Measurements from ENCODE around the gene APOL1.
A peak's percentile ranks its signal among the peaks of the same experiment; 100 is the strongest.
"Not testable (repeated sequence)": the region's sequence is repeated elsewhere in the genome, so short reads cannot be mapped to it uniquely, and the experiment has no call there.

Gene APOL1

DNA sequence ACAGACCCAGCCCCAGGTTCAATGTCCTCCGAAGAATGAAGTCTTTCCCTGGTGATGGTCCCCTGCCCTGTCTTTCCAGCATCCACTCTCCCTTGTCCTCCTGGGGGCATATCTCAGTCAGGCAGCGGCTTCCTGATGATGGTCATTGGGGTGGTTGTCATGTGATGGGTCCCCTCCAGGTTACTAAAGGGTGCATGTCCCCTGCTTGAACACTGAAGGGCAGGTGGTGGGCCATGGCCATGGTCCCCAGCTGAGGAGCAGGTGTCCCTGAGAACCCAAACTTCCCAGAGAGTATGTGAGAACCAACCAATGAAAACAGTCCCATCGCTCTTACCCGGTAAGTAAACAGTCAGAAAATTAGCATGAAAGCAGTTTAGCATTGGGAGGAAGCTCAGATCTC lies 14.1 kb downstream of the APOL1 start:
- no peak for DNase-seq (ENCODE audit: low spot score)

DNA sequence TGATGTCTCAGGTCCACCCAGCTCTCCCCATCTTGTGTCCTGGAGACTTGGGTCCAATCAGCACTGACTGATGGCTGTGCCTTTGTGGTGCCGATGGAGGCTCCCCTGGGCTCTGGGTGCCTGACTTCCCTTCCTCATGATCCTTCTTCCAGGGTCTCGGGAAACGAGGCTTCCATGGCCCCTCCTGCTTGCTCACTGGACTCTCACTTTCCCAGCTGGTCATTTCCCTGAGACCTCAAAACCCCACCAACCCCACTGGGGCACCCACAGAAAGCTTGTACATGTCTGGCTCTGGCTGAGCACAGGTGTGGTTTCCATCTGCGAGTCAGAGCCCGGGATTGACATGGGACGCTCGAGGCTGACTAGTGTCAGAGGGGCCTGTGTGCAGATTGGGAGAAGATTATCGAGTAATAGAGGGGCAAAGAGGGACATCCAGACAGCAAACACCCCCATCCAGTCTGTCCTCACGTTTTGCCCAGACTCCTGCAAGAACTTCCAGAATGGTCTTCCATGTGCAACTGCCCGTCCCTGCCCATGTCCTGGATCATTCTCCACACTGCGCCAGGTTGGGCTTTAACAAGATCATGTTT lies 15.1 kb downstream of the APOL1 start:
- DNase-seq (ENCODE audit: low spot score): no peak

DNA sequence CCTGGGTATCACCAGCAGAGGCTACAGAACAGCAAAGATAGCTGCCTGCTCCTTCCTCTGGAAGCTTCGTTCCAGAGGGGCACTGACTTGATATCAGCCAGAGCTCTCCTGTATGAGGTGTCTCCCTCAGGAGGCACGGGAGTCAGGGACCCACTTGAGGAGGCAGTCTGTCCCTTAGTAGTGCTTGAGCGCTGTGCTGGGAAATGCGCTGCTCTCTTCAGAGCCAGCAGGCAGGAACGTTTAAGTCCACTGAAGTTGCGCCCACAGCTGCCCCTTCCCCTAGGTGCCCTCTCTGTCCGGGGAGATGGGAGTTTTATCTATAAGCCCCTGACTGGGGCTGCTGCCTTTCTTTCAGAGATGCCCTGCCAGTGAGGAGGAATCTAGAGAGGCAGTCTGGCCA lies 18.3 kb downstream of the APOL1 start:
- DNase-seq (ENCODE audit: low spot score): not testable (repeated sequence)

DNA sequence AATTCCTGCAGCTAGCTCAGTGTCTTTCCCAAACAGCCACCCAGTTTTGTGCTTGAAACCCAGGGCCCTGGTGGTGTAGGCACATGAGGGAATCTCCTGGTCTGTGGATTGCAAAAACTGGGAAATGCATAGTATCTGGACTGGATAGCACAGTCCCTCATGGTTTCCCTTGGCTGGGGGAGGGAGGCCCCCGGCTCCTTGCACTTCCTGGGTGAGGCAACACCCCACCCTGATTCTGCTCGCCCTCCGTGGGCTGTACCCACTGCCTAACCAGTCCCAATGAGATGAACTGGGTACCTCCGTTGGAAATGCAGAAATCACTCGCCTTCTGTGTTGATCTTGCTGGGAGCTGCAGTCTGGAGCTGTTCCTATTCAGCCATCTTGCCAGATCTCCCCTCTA lies 19.0 kb downstream of the APOL1 start:
- not testable (repeated sequence) for DNase-seq (ENCODE audit: low spot score)

DNA sequence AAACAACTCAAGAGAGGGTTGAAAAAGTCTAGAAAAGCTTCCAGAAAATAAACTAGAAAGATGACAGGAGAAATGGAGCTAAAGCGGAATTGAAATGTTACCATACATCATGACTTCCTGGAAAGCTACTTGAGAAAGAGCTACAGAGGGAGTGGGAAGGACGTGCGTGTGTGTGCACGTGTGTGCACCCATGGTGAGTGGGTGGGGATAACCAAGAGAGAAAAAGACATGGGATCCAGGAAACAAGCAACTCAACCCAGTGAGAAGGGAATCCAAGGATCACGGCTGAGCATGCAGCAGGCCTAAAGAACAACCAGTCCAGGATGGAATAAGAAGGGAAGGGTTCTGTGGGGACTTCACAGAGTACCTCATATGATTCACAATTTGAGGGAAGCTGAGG lies 21.6 kb downstream of the APOL1 start:
- no peak for DNase-seq (ENCODE audit: low spot score)

- DNase-seq (ENCODE audit: low spot score): peak; percentile 55
Observed at GRCh38 chr22:36277482-36278291, 24.8 kb downstream of the APOL1 start.

- no peak for DNase-seq (ENCODE audit: low spot score)
Observed at GRCh38 chr22:36279219-36279666, 26.3 kb downstream of the APOL1 start.

- DNase-seq (ENCODE audit: low spot score): no peak
Observed at GRCh38 chr22:36280379-36280778, 27.4 kb downstream of the APOL1 start.

- no peak for DNase-seq (ENCODE audit: low spot score)
Observed at GRCh38 chr22:36281781-36282327, 28.9 kb downstream of the APOL1 start.

- no peak for DNase-seq (ENCODE audit: low spot score)
Observed at GRCh38 chr22:36282328-36282831, 29.4 kb downstream of the APOL1 start.

DNA sequence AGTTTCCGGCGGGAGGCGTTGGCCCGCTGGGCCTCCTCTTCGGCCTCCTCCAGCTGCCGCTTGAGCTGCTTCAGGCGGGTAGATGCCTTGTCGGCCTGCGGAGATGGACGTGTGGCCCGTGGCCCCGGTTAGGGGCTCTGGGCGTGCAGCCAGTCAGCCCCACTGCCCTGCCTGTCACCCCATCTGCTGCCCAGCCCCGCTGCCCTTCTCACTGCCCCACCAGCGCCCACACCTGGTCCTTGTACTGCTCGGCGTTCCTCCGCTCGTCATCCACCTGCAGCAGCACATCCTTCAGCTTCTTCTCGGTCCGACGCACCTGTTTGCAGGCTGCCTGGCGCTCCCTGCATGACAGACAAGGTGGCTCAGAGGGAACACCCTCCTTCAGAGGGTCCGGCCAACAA lies 31.2 kb downstream of the APOL1 start:
- no peak for DNase-seq (ENCODE audit: low spot score)

GRCh38 chr22:36285017-36285416 lies 32.1 kb downstream of the APOL1 start:
- no peak for DNase-seq (ENCODE audit: low spot score)

- no peak for DNase-seq (ENCODE audit: low spot score)
Observed at GRCh38 chr22:36285545-36285944, 32.6 kb downstream of the APOL1 start.

DNA sequence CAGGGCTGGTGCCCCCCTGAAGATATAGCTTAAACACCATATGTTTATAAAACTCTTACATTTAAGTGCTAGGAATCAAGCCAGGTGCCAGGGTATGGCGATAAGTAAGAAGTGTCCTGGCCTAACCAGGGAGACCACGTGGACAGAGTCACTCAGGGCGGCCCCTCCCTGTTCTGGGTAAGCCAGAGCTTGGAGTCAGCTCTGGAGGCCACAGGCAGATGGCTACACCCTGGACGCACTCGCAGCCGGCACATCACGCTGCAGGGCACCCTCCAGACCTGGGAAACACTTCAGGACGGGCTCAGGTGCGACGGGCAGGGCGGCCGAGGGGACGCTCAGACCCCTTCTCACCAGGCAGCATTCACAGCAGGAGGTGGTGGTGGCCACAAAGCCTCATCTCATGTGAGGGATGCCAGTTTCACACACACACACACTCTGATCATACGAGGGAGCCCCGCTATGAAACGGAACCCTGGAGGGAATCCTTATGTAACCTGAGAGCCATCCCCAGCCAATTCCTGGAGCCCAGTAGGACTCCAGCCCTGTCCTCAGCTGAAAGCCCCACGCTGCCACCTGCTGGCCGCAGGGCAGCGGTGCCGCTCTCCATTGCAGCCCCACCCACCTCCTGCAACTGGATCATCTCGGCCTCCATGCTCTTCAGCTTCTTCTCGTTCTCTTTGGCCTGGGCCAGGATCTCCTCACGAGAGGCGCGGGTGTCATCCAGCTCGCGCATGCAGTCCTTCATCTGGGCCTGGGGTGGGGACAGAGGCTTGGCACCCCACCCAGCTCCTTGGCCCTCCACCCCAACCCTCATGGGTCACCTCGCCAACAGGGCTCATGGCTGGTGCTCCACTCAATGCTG lies 33.4 kb downstream of the APOL1 start:
- peak; percentile 32 for DNase-seq (ENCODE audit: low spot score)

DNA sequence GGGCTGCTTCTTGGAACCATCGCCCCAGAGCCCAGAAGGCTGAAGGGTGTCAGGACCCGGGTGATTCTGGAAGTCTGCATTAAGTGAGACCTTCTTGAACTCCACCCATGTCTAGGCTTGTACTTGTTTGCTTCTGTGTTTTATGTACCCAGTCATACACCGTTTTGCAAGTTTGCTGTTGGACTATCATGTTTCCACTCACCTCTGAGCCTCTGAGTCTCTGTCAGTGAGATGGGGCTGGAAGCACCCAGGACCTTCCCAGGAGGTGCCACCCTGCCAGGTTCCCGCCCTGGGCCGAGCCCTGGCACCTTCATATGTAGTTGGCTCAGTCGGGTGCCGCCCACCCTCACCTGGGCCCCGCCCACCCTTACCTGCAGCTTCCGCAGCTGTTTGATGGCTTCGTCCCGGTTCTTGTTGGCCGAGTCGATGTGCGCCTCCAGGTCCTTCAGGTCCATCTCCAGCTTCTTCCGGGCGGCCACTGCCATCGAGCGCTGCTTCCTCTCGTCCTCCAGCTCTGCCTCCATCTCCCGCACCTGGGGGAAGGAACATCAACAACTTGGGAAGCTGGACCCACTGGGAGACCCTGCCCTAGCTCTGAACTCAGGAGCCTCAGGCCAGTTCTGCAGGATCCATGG lies 35.1 kb downstream of the APOL1 start:
- DNase-seq (ENCODE audit: low spot score): no peak

DNA sequence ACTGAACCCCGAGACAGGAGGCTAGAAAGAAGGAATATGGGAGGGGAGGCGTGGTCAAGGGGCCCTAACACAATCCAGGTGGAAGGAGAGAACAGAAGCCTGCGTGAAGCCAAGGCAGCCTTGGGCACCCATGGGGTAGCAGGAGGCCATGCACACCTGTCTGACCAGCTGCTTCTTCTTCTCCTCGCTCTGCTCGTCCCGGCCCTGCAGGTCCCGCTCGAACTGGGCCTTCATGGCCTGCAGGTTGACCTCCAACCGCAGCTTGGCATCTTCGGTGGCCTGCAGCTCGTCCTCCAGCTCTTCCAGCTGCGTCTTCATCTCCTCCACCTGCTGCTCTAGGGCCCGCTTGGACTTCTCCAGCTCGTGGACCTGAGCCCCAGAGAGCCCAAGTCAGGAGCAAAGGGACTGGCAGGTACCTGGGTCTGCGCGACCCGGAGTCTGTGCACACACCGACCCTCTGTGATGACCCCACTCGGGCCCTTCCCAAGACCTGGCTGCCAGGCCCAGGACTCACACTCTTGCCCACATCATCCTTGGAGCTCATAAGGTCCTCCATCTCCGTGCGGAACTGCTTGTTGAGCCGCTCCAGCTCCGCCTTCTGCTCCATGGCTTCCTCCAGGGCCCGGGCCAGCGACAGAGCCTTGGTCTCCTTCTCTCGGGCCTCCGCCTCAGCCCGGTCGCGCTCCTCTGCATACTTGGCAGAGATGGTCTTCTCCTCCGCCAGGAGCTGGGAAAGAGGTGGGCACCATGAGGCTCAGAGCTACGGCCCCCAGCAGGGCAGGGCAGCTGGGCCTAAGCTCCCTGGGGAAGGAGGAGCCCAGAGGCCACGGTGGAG lies 35.9 kb downstream of the APOL1 start:
- DNase-seq (ENCODE audit: low spot score): no peak

GRCh38 chr22:36289406-36289870 lies 36.5 kb downstream of the APOL1 start:
- DNase-seq (ENCODE audit: low spot score): no peak

GRCh38 chr22:36289948-36290371 lies 37.0 kb downstream of the APOL1 start:
- DNase-seq (ENCODE audit: low spot score): not testable (repeated sequence)

DNA sequence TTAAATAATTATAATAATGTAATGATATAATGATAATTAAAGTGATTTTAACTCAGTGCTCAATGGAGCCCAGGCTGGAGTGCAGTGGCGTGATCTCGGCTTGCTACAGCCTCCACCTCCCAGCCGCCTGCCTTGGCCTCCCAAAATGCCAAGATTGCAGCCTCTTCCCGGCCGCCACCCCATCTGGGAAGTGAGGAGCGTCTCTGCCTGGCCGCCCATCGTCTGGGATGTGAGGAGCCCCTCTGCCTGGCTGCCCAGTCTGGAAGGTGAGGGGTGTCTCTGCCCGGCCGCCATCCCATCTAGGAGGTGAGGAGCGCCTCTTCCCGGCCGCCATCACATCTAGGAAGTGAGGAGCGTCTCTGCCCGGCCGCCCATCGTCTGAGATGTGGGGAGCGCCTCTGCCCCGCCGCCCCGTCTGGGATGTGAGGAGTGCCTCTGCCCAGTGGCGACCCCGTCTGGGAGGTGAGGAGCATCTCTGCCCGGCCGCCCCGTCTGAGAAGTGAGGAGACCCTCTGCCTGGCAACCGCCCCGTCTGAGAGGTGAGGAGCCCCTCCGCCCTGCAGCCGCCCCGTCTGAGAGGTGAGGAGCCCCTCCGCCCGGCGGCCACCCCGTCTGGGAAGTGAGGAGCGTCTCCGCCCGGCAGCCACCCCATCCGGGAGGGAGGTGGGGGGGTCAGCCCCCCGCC lies 37.6 kb downstream of the APOL1 start:
- not testable (repeated sequence) for DNase-seq (ENCODE audit: low spot score)
